GM19455 (cell line): ENCODE data around the gene ACER1.
"Not testable (repeated sequence)": the region's sequence is repeated elsewhere in the genome, so short reads cannot be mapped to it uniquely, and the experiment has no call there.

Source experiments
- ATAC-seq: cut with Tn5 transposase; IDR thresholded peaks from one replicate; pipeline ENCODE4 v1.9.1; 2021; ENCODE audit not compliant: unreplicated experiment

The ACER1 gene, protein sequence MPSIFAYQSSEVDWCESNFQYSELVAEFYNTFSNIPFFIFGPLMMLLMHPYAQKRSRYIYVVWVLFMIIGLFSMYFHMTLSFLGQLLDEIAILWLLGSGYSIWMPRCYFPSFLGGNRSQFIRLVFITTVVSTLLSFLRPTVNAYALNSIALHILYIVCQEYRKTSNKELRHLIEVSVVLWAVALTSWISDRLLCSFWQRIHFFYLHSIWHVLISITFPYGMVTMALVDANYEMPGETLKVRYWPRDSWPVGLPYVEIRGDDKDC

DNA sequence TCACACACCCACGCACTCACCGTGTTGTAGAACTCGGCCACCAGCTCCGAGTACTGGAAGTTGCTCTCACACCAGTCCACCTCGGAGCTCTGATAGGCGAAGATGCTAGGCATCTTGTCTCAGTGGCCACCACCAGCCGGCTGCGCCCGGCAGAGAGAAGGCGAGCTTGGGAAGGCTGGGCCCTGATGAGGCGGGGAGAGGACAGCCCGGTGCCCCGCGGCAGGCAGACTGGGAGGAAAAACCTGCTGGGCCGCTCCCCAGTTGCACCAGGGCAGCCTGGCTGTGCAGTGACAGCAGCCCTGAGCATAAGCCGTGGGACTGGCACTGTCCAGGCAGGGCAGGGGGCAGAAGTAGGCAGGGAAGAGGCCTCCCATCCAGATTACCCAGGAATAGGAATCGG, at the start of gene ACER1:
Gene ACER1, minus strand, starts transcription at position 174 of the 400 bp plus-strand sequence. Its CDS starts 61 bp downstream, at position 113.
- ATAC-seq, result no peak

DNA sequence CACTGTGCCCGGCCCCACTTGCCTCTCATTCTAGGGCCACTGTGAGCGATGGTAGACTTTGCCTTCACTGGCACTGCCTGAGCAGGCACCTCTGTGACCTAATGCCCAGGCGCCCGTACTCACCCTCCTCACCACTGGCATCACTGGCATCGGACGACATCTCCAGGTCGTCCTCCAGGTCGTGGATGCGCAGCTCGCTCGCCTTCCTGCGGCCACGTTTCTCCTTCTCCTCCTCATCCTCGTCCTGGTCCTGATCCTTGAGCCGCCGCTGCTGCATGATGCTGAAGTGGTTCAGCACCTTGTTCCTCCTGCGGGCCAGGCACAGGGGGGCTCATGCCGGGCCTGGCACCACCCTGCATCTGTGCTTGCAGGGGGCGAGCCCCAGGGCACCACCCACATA, 49.8 kb upstream of the ACER1 start:
- ATAC-seq, result no peak

DNA sequence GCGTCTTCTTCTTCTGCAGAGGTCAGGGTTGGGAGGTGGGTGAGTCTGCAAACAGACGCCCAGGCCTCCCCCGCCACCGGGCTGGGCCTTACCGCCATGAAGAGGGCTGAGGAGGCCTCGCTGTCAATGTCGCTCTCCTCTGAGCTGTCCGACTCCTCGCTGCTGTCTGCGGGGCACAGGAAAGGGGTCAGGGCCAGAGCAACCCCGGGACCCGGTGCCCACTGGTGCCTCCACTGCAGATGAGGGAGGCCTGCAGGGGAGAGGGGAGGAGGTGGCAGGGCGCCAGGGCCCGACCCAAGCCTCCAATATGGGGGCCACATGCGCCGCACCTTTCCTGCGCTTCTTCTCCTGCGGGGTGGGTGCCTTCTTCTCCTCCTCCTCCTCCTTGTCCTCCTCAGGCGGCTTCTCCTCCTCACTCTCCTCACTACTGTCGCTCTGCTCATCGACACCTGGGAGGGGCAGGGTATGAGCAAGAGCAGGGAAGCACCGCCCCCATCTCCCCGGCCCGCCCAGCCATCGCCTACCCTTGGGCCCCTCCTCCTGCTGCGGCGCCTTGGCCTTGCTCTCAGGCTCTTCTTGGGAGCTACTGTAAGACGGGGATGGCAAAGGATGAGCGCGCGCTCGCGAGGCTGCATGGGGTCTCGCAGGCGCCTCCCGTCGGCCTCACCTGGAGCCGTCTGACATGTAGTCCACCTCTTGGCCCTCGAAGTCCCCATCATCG, 47.8 kb upstream of the ACER1 start:
- no peak for ATAC-seq

GRCh38 chr19:6379744-6380143, 46.3 kb upstream of the ACER1 start:
- ATAC-seq, result no peak

- no peak for ATAC-seq
Measured at GRCh38 chr19:6378486-6378885, 45.1 kb upstream of the ACER1 start.

DNA sequence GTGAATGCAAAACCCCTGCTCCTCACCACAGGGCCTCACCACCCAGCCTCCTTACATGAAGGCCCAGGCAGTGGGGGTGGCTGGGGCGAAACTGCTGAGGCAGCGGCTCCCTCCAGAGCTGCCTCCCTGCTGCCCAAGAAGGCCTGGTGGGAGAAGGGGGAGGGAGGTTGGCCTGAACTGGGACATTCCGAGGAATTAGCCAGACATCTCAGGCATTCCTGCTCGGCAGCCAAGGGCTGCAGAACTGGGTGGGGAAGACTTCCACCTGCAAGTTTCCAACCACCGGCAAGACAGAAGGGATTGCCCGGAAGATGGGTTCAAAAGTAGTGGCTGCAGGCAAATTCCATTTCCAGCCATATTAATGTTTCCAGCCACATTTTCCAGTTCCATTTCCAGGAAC, 44.6 kb upstream of the ACER1 start:
- ATAC-seq, result no peak

DNA sequence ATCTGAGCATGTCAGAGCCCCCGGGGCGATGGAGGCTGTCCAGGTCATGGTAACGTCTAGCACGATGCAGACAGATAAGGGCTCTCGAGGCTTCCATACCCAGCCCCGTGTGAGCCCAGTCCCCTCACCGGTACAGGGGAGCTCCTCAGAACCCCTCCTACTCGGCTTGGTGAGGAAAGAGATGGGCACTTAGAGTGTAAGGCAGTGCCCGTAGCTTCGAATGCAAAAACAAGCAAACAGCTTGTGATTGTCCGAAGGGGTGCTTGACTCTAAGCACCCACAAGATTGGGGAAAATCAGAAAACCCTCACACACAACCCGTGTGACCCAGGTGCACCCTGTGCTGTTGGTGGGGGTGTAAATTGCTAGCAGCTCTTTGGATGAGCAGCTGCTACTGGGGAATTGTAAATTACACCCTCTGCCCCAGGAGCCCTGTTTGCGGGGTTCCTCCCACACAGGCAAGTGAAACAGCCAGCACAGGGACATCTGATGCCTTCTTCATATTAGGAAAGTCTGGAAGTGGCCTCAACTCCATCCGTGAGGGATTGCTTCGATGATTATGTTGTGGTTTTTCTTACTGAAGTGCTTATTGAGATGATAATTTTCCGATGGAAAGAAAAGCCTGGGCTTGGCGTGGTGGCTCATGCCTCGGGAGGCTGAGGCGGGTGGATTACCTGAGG, 43.2 kb upstream of the ACER1 start:
- no peak for ATAC-seq

DNA sequence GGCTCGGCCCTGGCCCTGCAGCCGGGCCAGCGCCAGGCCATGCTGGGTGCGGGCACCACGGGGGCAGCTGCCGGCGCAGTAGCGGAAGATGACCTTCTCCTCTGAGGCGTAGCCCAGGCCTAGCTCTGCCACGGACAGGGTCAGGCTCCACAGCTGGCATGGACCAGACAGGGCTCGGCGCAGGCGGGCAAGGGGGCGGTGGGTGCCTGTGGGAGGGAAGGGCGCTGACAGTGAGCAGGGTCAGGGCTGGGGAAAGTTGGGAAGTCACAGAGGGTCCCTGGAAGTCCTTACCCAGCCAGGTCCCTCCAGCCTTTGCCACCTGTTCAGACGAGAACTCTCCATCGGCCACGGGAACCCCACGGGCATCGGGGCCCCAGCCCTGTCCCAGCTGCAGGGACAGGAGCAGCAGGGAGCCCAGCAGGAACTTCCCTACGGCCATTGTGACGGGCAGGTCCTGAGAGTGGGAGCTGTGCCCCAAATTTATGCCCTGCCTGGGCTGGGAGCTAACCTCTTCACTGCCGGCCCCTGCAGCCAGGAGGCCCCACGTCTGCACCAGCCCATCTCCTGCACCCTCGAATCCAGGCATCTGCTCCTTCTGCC, 42.1 kb upstream of the ACER1 start, which contains the start of gene PSPN:
Gene PSPN, minus strand, starts transcription at position 523 of the 600 bp plus-strand sequence. Its CDS starts 84 bp downstream, at position 439.
- ATAC-seq, result no peak

DNA sequence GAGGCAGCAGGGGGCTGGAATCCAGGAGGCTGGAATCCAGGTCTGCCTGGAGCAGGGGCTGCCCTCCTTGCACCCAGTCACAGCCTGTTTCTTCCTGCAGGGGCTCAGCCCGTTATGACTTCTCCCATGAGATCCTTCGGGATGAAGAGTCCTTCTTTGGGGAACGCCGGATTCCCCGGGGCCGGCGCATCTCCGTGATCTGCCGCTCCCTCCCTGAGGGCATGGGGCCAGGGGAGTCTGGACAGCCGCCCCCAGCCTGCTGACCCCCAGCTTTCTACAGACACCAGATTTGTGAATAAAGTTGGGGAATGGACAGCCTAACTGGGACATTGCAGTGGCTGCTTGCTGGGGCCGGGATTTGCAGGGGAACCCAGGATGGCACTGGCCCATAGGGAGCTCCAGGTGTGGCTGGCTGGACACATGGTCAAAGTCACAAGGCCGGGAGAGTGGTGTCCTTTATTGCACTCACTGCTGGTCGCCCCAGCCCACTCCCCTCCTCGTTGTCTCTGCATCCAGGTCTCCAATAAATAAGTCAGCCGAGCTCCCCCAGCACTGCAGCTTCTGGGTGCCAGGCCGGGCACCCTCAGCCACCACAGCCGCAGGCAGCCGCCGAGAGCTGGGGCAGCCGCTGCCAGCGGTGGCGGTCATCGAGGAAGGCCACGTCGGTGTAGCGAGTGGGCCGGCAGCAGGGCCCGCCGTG, 41.4 kb upstream of the ACER1 start:
- no peak for ATAC-seq

GRCh38 chr19:6374161-6374709, 40.8 kb upstream of the ACER1 start:
- no peak for ATAC-seq

DNA sequence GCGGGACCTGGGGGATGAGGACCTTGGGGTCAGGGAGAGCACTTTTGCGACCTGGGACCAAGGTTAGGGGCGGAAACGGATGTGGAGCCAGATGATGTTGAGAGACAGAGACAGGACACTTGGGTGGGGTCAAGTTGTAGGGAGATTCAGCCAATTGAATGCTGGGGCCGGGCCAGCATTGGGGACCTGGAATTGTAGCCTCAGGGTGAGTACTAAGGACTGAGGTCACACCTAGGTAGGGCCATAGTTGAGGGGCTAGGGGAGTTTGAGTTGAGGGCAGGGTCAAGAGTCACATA, 40.3 kb upstream of the ACER1 start:
- no peak for ATAC-seq

DNA sequence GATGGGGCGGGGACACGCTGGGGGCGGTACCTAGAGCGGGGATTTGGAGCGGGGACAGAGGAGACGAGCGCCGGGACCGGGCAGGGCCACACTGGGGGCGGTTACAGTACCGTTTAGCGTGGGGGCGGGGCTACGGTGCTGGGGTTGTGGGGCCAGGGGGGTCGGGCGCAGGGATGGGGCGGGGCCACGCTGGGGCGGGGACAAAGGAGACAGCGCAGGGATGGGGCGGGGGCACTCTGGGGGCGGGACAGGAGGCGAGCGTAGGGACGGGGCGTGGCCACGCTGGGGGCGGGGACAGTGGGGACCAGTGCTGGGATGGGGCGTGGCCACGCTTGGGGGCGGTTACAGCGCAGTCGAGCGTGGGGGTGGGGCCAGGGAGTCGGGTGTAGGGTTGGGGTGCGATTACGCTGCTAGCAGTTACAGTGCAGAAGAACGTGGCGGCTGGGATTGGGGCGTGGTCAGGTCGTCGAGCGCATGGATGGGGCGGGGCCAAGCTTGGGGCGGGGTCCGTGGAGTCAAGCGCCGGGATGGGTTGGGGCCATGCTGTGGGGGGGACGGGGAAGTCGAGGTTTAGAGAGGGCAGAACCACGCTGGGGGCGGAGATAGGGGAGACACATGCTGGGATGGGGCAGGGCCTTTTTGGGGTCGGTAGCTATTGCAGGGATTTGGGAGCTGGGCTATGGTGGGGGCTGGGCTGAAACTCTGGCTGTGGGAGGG, 39.8 kb upstream of the ACER1 start:
- peak; percentile 43 for ATAC-seq

- peak; percentile 72 for ATAC-seq
Measured at GRCh38 chr19:6372594-6373095, 39.2 kb upstream of the ACER1 start, which contains the start of gene ALKBH7. Gene ALKBH7 (plus strand): TSS chr19:6372794. CDS start chr19:6372821, 27 bp downstream.

GRCh38 chr19:6364353-6364752, 30.9 kb upstream of the ACER1 start:
- ATAC-seq, result no peak

DNA sequence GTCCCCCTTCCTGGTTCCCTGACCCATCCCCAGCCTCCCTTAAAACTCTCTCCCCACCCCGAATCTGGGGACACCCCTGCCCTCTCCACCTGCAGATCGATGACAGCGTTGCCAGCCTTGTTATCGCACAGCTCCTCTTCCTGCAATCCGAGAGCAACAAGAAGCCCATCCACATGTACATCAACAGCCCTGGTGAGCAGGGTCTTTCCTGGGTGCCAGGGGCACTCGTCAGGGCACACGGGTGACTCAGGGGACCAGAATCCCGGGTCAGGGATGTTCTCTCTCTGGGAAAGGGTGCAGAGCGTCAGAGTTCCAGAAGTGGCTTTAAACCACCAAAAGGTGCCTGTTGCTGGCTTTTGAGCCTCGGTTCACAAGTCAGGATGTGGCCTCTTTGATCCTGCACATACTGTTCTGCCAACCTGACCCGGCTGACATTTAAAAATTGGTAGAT, 29.0 kb upstream of the ACER1 start:
- no peak for ATAC-seq

DNA sequence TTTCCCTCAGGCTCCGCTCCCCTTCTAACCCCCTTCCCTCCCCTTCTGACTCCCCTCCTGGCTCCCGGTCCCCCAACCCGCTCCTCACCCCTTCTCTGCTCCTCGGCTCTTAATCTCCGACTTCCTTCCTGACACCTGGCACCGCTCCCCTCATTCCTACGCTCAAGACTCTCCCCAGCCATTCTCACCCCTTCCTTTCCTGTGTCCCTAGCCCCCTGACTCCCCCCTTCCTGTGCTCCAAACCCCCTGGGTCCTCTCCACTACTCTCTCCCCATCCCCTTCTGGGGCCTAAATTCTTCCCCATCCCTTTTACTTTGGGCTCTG, 28.6 kb upstream of the ACER1 start:
- ATAC-seq, result no peak

DNA sequence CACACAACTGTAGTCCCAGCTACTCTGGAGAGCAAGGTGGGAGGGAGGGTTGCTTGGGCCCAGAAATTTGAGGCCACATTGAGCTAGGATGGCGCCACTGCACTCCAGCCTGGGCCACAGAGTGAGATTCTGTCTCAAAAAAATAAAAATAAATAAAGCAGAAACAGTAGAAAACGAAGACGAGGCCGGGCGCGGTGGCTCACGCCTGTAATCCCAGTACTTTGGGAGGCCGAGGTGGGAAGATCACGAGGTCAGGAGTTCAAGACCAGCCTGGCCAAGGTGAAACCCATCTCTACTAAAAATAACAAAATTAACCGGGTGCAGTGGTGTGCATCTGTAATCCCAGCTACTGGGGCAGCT, 27.4 kb upstream of the ACER1 start:
- not testable (repeated sequence) for ATAC-seq

DNA sequence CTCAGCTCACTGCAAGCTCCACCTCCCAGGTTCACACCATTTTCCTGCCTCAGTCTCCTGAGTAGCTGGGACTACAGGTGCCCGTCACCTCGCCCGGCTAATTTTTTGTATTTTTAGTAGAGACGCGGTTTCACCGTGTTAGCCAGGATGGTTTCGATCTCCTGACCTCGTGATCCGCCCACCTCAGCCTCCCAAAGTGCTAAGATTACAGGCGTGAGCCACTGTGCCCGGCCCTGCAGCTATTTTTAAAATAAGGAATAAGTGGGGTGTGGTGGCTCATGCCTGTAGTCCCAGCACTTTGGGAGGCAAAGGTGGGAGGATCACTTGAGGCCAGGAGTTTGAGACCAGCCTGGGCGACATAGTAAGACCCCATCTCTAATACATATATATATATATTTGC, 27.0 kb upstream of the ACER1 start:
- not testable (repeated sequence) for ATAC-seq

GRCh38 chr19:6359568-6360341, 26.3 kb upstream of the ACER1 start:
- ATAC-seq, result no peak
